Skin of body (tissue), 2 donors: ENCODE measurements around the gene GRM4. TPM values are rescaled to one million over a fixed set of nuclear protein-coding genes. Genes with fewer than 3 reads are reported as not detected.

Source experiments
- DNase-seq: peaks from one replicate; lab custom pipeline; 2025; lab: John Stamatoyannopoulos, UW
- total RNA-seq: library from RNA; depleted of rRNA; stranded (reverse); fragments of >200 nt; gene quantifications from one replicate; pipeline ENCODE4 v1.2.3, GENCODE V29; 2014

GRM4 gene
- total RNA-seq, 1 donor from 2014 or later = 0.69 TPM

DNA sequence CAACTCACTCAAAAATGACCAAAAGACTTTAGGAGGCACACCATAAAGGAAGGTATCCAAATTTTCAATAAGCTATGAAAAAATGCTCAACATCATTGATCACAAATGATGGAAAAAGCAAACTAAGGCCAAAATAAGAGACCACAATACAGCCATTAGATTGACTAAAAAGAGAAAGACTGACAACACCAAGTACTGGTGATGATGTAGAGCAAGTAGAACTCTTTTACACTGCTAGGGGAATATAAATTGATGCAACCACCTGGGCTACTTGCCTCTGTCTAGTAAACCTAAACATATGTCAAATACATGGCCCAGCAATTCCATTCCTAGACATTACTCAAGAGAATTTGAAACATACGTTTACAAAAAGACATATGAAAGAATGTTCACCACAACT, 148.6 kb downstream of the GRM4 start:
- DNase-seq = no peak

DNA sequence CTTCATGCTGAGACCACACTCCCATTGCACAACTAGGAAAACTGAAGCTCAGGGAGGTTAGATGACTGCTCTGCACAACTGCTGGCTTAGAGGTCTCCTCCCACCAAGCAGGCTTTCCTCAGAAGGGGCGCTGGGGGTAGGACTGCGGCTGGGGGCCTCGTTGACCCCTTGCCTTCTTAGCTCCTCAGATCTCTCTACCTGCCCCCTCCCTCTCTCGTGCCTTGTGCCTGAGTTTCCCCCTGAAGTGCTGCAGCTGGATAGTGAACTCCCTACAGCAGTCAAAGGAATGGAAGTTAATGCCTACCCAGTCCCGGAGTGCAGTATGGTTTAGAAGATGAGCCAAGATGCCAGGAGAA, 149.8 kb downstream of the GRM4 start:
- DNase-seq = no peak

DNA sequence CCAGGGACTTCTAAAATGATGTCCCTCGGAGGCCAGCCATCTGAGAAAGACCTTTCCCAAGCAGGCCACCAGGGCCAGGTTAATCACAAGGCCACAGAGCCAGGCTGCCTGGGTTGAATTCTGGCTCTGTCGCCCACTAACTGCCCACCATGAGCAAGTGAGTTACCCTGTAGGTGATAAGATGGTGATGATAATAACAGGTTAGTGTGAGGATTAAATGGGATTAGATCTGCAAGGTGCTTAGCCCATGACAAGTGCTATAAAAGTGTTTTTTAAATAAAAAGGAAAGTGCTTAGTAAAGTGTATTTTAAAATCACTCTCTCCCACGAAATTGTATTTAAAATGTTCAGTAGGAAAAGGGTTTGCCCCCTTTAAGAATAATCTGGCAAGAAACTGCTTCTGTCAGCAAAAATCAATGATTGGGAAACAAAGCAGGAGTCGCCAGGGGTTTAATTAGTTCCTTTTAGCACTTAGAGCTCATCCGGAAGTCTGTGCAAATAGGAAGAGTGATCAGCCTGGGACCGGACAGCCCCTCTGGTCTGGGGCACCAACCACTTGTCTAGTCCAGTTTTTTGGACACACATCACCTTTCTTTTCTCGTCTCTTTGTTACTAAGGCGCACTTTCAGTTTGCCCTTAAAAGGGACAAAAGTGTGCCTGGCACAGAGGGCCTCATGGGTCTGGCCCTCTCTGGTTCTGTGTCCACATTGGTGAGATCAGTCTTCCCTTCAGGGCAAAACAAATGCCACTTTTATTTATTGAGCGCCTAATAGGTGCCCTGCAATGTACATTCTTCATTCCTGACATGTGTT, 150.4 kb downstream of the GRM4 start:
- peak; percentile 31 for DNase-seq

DNA sequence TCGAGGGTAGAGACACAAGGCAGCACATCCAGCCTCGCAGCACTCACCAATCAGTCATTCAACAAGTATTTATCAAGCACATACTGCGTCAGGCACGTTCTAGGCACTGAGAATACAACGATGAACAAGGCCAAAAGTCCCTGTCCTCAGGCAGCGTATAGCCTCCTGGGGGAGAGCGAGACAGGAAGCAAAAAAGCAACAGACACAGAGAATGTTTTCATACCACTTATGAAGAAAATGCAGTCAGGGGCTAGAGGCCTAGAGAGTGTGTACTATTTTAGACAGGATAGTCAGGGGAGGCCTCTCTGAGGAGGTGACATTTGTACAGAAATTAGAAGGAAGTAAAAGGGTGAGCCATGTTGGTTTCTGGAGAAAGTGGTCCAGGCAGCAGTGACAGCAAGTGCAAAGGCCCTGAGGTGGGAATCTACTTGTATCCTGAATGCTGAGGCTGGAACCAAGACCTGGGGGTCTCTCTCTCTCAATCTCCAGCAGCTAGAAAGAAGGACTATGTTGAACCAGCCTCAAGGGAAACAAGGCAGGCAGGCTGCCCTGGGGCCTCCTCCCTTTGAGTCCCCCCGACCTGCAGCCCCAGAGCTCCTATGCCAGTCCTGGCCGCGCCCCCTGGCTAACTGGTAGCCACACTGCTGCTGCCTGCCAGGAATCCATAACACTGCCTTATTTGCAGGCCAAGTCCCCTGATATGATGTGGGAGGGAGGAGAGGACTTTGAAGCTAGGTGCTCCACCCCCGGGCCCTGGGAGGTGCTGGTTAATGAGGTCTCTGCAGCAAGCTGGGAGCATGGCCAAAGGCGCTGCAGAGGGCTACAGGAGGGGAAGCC, 151.2 kb downstream of the GRM4 start:
- no peak for DNase-seq

- no peak for DNase-seq
These were observed 152.0 kb downstream of the GRM4 start for GRCh38 chr6:33993653-33994471.

GRCh38 chr6:33993091-33993490, 152.8 kb downstream of the GRM4 start:
- DNase-seq = no peak

DNA sequence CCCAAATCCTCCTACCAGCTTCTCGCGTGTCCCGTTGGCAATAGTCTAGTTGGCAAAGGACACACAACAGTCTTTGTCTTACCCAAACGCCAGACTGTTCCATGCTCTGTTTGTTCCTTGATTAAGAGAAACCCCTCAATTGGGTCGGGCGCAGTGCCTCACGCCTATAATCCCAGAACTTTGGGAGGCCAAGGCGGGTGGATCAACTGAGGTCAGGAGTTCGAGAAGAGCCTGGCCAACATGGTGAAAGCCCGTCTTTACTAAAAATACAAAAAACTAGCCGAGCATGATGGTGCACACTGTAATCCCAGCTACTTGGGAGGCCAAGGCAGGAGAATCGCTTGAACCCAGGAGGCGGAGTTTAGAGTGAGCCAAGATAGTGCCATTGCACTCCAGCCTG, 153.7 kb downstream of the GRM4 start:
- no peak for DNase-seq

DNA sequence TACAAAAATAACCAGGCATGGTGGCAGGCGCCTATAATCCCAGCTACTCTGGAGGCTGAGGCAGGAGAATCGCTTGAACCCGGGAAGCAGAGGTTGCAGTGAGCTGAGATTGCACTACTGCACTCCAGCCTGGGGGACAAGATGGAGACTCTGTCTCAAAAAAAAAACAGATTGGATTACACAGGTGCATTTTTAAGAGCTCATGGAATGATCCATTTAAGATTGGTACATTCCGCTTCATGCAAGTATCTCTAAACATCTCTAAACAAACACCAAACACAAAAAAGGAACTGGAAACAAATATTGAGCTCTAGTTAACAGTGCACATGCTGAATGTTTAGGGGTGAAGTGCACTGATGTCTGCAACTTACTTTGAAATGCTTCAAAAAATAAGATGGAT, 154.3 kb downstream of the GRM4 start:
- no peak for DNase-seq

DNA sequence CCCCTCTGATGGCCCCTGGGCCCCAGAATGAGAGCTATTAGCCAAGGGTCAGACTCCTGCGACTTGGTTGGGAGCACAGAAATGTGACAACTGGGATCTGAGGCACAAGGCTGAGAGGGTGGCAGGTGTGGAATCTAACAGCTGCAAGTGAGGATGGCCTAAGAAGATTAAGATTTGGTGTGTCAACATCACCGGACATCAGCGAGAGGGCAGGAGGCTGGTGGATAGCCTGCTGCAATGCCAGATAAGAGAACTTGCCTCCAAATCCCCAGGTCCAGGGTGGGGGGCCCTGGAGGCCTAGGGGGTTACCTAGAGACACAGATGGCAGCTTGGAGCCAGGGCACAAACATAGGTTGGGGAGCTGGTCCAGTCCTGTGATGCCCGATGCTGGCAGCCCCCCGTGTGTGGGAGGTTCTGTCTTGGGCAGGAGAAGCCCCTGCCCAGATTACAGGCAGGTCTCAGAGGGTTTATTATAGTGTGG, 155.8 kb downstream of the GRM4 start:
- no peak for DNase-seq

DNA sequence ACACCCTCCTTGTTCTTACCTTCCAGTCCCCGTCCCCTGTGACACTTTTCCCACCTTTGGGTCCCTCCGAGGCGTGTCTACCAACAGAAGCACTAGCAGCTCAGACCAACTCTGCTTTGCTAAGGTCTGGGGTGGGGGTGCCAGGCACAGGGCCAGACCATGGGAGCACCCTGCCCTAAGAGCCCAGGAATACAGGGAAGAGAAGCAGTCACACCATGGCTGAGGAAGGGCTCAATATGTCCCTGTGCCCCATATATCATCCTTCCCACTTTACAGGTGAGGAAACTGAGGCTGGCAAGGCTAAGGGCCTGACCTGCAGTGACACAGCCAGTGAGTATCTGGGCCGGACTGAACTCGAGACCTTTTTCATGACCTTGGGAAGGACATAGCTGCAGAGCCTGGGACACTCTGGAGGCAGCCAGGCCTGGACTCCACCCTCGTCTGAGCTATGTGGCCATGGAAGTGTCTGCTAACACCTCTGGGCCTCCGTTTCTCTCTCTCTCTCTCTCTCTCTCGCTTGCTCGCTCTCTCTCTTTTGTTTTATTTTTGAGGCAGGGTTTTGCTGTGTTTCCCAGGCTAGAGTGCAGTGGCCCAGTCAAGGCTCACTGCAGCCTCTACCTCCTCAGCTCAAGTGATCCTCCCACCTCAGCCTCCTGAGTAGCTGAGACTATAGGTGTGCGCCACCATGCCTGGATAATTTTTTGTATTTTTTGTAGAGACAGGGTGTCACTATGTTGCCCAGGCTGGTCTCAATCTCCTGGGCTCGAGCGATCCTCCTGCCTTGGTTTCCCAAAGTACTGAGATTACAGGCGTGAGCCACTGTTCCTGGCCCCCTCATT, 156.7 kb downstream of the GRM4 start:
- no peak for DNase-seq

DNA sequence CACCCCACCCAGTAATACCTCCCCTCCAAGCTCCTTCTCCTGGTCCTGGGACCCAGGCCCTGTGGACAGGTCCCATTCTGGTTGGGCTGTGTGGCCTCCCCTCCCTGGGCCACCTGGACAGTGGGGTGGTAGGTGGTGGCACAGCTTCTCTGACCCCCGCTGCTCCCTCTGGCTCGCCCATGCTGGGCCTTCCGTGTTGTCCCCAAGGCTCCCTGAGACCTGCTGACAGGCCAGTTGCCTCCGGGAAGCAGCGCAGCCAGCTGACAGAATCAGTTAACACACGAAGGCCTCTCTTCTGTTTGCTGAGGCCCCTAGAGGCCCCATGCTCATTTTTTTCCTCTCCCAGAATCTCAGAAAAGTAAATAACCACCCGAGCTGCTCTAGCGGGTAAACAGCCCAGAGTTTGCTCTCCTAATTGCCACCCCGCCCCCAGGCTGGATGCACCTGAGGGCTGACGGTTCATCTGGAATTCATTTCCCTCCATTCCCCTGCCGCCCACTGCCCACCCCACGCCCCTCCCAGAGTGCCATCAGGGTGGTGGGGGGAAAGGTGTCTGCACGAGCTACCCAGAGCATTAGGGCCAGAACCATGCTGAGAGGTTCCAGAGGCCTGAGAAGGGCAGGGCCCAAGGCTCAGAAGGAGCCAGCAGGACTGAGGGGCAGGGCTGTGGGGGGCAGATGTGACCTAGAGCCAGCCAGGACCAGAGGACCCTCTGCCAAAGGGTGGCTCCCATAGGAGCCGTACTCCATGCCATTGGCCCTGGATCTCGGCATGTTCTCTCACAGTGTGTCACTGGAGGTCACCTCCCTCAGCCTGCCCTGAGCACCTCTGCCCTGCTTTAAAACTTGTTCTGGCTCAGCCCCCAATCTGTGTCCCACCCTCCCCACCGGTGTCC, 157.5 kb downstream of the GRM4 start:
- no peak for DNase-seq

- no peak for DNase-seq
These were observed 158.3 kb downstream of the GRM4 start for GRCh38 chr6:33987531-33988021.

- no peak for DNase-seq
These were observed 159.9 kb downstream of the GRM4 start for GRCh38 chr6:33985947-33986346.

DNA sequence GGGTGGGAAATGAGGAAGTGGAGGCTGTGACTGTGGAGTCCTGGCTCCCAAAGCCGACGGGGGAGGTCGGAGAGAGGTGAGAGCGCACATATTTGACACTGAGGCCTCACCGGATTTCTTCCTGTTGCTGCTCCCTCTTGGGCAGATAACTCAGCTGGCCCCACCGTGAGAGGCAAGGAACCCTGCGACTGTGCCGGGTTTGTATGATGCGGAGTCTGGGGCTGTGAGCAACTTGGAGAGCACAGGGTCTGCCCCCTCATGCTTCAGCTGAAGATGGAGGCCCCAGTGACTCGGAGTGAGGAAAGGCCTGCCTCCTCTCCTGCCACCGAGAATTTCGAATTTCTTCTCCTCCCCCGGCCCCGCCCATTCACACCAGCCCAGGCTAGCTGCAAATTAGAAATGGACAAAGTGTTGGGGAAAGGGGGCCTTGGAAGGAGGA, 160.6 kb downstream of the GRM4 start:
- DNase-seq = no peak

DNA sequence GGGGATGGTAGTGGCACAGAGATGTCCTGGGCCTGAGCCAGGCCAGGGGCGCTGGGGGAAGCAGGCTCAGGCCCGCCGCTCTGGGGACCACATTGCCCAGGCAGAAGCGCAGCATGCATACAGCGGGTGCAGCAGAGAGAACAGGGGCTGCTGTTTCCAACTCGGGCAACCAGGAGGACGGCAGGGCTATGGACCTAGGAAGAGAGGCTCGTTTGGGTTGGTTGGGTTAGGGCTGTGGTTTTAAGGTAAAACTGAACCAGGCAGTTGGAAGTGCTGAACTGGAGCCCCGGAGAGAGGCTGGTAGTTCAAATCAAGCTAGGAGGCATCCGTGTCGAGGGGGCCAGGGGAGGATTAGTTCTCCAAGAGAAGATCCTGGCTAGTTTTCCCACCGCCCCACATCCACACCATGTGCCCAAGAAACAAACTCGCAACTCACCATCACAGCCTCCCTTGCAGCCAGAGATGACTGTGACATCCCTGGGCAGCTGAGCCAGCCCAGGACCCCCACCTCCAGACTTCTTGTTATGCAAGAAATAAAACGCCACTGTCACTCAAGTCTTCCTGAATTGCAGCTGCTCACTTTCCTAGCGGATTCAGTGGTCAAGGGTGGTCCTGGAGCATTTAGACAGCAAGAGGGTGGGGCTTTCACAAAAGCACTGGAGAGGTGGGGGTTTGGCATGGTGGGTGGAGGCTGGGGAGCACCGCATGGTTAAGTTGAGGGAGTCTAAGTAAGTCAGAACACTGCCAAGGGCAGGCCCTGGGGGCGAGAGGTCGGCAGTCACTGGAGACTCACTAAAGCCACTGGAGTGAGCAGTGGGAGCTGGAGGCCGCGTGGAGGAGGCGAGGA, 161.2 kb downstream of the GRM4 start:
- DNase-seq = no peak

DNA sequence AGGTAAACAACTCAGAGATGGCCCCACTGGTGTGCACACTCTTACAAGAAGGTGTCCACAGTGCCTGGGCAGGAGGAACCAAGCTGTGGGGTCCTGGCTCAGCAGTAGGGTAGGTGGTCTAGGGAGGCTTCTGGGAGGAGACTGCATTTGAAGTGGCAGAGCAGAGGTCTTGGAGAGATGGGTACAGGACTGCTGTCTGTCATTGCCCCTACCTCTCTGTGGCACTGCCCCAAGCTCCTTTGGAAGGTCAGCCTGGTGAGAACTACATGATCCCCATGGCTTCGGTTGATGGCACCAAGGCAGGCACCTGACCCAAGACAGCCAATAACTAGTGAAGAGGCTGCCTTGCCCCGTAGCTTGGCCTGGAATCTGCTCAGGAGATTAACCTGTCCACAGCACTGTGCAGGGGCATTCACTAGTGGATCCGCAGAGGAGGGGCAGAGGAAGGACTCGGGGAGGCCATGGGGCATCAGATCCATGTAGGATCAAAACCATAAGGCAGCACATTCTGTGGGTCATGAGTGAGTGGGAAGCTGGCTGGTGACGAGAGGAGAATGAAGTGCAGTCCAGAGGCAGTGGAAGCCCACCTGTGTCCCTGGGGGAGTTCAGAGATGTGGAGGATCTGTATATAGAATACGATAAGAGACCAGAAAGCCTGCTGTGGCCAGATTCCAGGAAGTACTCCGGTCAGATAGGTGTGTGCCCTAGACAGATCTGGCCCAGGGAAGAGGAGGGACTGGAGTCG, 162.0 kb downstream of the GRM4 start:
- no peak for DNase-seq

DNA sequence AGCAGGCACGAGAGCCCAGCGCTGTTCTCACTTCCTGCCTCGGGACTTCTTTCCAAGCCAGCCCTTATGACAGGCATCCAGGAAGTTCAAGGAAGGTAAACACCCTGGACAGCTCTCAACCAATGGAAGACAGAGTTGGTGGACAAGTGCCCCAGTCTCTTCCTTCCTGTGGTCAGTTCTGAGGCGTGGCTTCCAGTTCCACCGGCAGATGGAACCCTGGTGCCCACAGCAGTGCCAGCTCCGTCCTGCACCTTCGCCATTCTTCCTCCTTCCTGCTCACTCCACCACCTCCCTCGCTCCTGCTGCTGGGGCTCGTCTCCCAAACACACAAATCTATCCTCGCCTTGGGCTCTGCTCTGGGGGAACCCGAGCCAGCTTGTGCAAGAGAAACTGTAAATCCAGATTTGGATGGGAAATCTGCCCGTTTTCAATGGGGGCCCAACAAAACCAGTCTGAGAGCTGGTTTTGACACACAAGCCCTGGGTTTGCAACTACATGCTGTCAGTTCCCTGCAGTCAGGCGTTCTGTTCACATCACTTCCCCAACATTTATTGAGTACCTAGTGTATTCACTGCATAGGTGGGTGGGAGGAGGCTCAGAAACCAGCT, 162.7 kb downstream of the GRM4 start:
- DNase-seq = no peak
